Ishikawa (cell line): ENCODE data around the gene SLC24A4.

ENCODE experiments used
- EP300 ChIP-seq: IDR thresholded peaks from 2 replicates; pipeline ENCODE4 v1.6.1; 2012; ENCODE audit warnings: borderline replicate concordance
- FOXM1 ChIP-seq: IDR thresholded peaks from 2 replicates; pipeline ENCODE4 v1.6.1; 2012; ENCODE audit warnings: low read depth, borderline replicate concordance
- TAF1 ChIP-seq: IDR thresholded peaks from 2 replicates; pipeline ENCODE4 v1.6.1; 2012; ENCODE audit warnings: low read depth, mild to moderate bottlenecking
- ZBTB7A ChIP-seq: IDR thresholded peaks from 2 replicates; pipeline ENCODE4 v1.6.1; 2012; ENCODE audit warnings: low read depth

GRCh38 chr14:92417759-92418158 lies 94.8 kb downstream of the SLC24A4 start:
- TF ChIP-seq TAF1 (no peak), EP300 (no peak), FOXM1 (no peak), ZBTB7A (no peak)
